ENCODE results near the gene PTP4A2.
A peak's percentile ranks its signal among the peaks of the same experiment; 100 is the strongest.
"Not testable (repeated sequence)": the region's sequence is repeated elsewhere in the genome, so short reads cannot be mapped to it uniquely, and the experiment has no call there.

PTP4A2 gene

GRCh38 chr1:31961536-31961935 lies 23.4 kb upstream of the PTP4A2 start:
- Mint-ChIP-seq H3K27ac (ENCODE audit: low read depth) (no peak overlapping the region), H3K9me3 (no peaks in the 10 kb centered on the region), H3K4me3 (no peak overlapping the region), H3K36me3 (ENCODE audit: insufficient read depth) (no peaks in the 10 kb centered on the region), H3K4me1 (peaks cover 45% of the 10 kb centered on the region), H3K27me3 (no peaks in the 10 kb centered on the region)
- DNase-seq (ENCODE audit: low spot score in 2 of 2) (no peak), ATAC-seq (replicated peaks; ENCODE audit: extremely low read depth, poor library complexity, severe bottlenecking) (no peak)

GRCh38 chr1:31959521-31960340 lies 21.6 kb upstream of the PTP4A2 start:
- H3K27ac Mint-ChIP-seq (ENCODE audit: low read depth): peak overlapping the region; percentile 69
- DNase-seq (ENCODE audit: low spot score in 2 of 2) (no peak), ATAC-seq (replicated peaks; ENCODE audit: extremely low read depth, poor library complexity, severe bottlenecking) (no peak)
- H3K9me3 Mint-ChIP-seq: no peaks in the 10 kb centered on the region
- no peaks in the 10 kb centered on the region for H3K36me3 Mint-ChIP-seq (ENCODE audit: insufficient read depth)
- peaks cover 63% of the 10 kb centered on the region for H3K4me1 Mint-ChIP-seq
- H3K27me3 Mint-ChIP-seq: no peaks in the 10 kb centered on the region
- no peak overlapping the region for H3K4me3 Mint-ChIP-seq

- Mint-ChIP-seq H3K27me3 (no peaks in the 10 kb centered on the region), H3K4me1 (peaks cover 63% of the 10 kb centered on the region), H3K9me3 (no peaks in the 10 kb centered on the region), H3K4me3 (peak overlapping the region; percentile 23), H3K36me3 (ENCODE audit: insufficient read depth) (no peaks in the 10 kb centered on the region), H3K27ac (ENCODE audit: low read depth) (peak overlapping the region; percentile 65)
- no peak for DNase-seq (ENCODE audit: low spot score in 2 of 2)
- no peak for ATAC-seq (replicated peaks; ENCODE audit: extremely low read depth, poor library complexity, severe bottlenecking)
These were observed 19.8 kb upstream of the PTP4A2 start for GRCh38 chr1:31957701-31958674.

GRCh38 chr1:31955917-31956736 lies 18.0 kb upstream of the PTP4A2 start:
- peak; percentile 95 for ATAC-seq (replicated peaks; ENCODE audit: extremely low read depth, poor library complexity, severe bottlenecking)
- no peaks in the 10 kb centered on the region for H3K27me3 Mint-ChIP-seq

DNA sequence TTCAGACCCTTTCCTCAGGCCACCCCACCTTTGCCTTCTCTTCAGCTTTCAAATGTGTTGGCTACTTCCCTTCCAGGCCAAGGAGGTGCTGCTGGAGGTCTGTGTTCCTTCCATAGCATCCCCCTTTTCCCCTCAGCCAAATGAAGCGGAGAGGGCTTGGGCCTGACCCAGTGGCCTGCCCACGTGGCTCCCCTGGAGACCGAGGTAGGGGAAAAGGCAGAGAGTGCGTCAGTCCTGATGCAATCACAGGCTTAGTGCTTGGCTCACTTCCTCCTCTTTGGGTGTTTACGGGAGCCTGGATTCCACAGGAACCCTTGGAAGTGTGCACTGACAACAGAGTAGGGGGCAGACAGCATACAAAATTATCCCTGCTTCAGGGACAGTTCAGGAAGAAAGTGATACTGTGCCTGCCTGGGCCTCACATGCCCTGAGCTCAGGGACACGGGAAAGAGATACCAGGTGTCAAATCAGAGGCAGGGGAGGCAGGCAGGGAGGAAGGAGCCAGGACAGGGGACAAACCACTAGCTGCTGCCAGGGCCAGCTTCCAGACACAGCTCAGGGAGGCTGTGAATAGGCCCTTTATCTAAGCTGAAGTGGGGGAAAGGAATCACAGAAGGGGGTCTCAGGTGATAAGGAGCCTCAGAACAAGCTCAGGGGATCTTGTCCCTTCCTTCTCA lies 16.6 kb upstream of the PTP4A2 start:
- ATAC-seq (replicated peaks; ENCODE audit: extremely low read depth, poor library complexity, severe bottlenecking) (no peak), DNase-seq (ENCODE audit: low spot score in 2 of 2) (no peak)
- Mint-ChIP-seq H3K27ac (ENCODE audit: low read depth) (peak overlapping the region; percentile 65), H3K9me3 (no peaks in the 10 kb centered on the region), H3K4me3 (no peak overlapping the region), H3K27me3 (no peaks in the 10 kb centered on the region), H3K36me3 (ENCODE audit: insufficient read depth) (no peaks in the 10 kb centered on the region), H3K4me1 (peaks cover 66% of the 10 kb centered on the region)

More at GRCh38 chr1:31955917-31956736, 18.0 kb upstream of the PTP4A2 start:
- Mint-ChIP-seq H3K9me3 (no peaks in the 10 kb centered on the region), H3K4me1 (peaks cover 76% of the 10 kb centered on the region), H3K36me3 (ENCODE audit: insufficient read depth) (no peaks in the 10 kb centered on the region), H3K4me3 (peak overlapping the region; percentile 64), H3K27ac (ENCODE audit: low read depth) (peak overlapping the region; percentile 65)
- DNase-seq (ENCODE audit: low spot score in 2 of 2): peak; percentile 47 to 71

- H3K27me3 Mint-ChIP-seq: no peaks in the 10 kb centered on the region
- no peaks in the 10 kb centered on the region for H3K9me3 Mint-ChIP-seq
- no peaks in the 10 kb centered on the region for H3K36me3 Mint-ChIP-seq (ENCODE audit: insufficient read depth)
- peaks cover 55% of the 10 kb centered on the region for H3K4me1 Mint-ChIP-seq
- no peak overlapping the region for H3K27ac Mint-ChIP-seq (ENCODE audit: low read depth)
- no peak overlapping the region for H3K4me3 Mint-ChIP-seq
- no peak for ATAC-seq (replicated peaks; ENCODE audit: extremely low read depth, poor library complexity, severe bottlenecking)
- no peak for DNase-seq (ENCODE audit: low spot score in 2 of 2)
These were observed 14.7 kb upstream of the PTP4A2 start for GRCh38 chr1:31952825-31953220.

DNA sequence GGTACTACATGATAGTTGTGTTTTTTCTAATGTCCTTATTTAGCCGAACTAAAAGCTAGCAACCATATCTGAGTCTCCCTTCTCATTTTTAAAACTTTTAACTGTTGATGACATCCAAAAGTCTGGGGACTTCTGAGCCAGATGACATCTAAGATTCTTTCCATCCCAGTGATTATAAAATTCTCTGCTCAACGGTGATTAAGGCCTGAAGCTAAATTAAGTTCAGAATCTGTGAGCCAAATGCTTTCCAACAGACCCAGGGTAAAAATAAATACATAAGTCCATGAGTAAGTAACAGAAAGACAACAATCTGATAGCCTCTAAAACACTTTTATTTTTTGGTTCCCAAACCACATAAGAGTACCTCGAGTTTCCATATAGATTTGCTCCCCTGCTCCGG lies 13.1 kb upstream of the PTP4A2 start:
- Mint-ChIP-seq H3K27me3 (no peaks in the 10 kb centered on the region), H3K4me3 (no peak overlapping the region), H3K36me3 (ENCODE audit: insufficient read depth) (no peaks in the 10 kb centered on the region), H3K27ac (ENCODE audit: low read depth) (no peak overlapping the region), H3K9me3 (no peaks in the 10 kb centered on the region), H3K4me1 (peaks cover 52% of the 10 kb centered on the region)
- no peak for DNase-seq (ENCODE audit: low spot score in 2 of 2)
- no peak for ATAC-seq (replicated peaks; ENCODE audit: extremely low read depth, poor library complexity, severe bottlenecking)

DNA sequence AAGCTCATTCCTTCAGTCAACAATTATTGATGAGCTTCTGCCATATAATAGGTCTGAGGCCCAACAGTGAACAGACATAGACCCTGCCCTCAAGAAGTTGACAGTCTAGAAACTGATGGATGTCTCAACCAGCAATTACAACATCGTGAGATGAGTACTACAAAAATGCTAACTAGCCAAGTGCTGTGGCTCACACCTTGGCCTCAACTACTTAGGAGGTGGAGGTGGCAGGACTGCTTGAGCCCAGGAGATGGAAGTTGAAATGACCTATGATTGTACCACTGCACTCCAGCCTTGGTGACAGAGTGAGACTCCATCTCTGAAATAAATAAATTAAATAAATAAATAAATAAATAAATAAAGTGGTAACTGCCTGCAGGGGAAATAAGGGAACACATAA lies 11.7 kb upstream of the PTP4A2 start:
- Mint-ChIP-seq H3K4me3 (no peak overlapping the region), H3K36me3 (ENCODE audit: insufficient read depth) (peaks cover 2% of the 10 kb centered on the region), H3K4me1 (peaks cover 43% of the 10 kb centered on the region), H3K9me3 (no peaks in the 10 kb centered on the region), H3K27ac (ENCODE audit: low read depth) (no peak overlapping the region), H3K27me3 (no peaks in the 10 kb centered on the region)
- ATAC-seq (replicated peaks; ENCODE audit: extremely low read depth, poor library complexity, severe bottlenecking): no peak
- DNase-seq (ENCODE audit: low spot score in 2 of 2): no peak

- not testable (repeated sequence) for DNase-seq (ENCODE audit: low spot score in 2 of 2); ATAC-seq (replicated peaks; ENCODE audit: extremely low read depth, poor library complexity, severe bottlenecking); H3K9me3 Mint-ChIP-seq; H3K27ac Mint-ChIP-seq (ENCODE audit: low read depth); H3K27me3 Mint-ChIP-seq
- Mint-ChIP-seq H3K4me1 (peaks cover 39% of the 10 kb centered on the region), H3K4me3 (peak overlapping the region; percentile 85), H3K36me3 (ENCODE audit: insufficient read depth) (peaks cover 11% of the 10 kb centered on the region)
These were observed 7.5 kb upstream of the PTP4A2 start for GRCh38 chr1:31945677-31946076.

DNA sequence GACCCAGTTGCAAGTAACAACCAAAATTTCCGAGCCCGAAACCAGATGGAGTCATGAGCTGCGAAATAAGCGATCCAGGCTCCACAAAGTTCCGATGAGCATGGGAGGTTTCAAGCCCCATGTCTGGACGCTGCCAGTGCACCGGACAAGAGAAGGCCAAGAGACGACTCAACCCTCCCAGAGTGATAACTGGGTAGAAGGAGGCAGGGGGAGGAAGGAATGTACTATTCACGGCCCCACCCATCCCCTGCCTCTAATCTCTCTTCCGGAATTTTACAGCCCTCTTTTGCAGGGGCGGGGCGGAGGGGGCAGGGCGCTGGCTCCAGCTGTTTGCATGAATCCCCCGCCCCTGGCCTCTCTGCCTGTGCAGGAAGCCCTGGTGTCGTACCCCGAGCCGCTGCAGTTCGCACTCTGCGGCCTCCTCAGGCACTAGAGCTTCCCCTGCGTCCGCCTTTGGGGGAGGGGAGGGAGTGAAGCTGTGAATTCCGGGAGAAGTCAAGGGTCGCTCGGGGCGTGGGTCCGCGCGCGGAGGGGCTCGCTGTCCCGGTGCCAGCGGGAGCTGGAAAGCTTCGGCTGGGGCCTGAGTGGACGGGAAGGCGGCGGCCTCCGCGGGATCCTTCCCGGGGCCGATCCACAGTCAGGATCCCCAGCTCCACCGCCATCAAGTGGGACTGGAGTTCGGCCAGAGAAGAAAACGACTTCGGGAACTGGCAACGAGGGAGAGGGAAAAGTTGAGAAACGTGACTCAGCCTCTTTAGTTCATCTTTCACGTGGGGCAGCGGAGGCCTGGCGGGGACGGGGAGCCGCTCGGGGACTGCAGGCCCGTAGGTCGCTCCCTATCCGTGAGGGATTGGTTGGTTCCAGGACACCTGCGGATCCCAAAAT lies 6.3 kb upstream of the PTP4A2 start:
- peak overlapping the region; percentile 85 for H3K4me3 Mint-ChIP-seq
- DNase-seq (ENCODE audit: low spot score in 2 of 2): peak; percentile 51 to 70
- no peaks in the 10 kb centered on the region for H3K27me3 Mint-ChIP-seq
- H3K4me1 Mint-ChIP-seq: peaks cover 47% of the 10 kb centered on the region
- peak overlapping the region; percentile 86 for H3K27ac Mint-ChIP-seq (ENCODE audit: low read depth)
- peaks cover 13% of the 10 kb centered on the region for H3K36me3 Mint-ChIP-seq (ENCODE audit: insufficient read depth)
- no peaks in the 10 kb centered on the region for H3K9me3 Mint-ChIP-seq
- peak; percentile 59 for ATAC-seq (replicated peaks; ENCODE audit: extremely low read depth, poor library complexity, severe bottlenecking)

DNA sequence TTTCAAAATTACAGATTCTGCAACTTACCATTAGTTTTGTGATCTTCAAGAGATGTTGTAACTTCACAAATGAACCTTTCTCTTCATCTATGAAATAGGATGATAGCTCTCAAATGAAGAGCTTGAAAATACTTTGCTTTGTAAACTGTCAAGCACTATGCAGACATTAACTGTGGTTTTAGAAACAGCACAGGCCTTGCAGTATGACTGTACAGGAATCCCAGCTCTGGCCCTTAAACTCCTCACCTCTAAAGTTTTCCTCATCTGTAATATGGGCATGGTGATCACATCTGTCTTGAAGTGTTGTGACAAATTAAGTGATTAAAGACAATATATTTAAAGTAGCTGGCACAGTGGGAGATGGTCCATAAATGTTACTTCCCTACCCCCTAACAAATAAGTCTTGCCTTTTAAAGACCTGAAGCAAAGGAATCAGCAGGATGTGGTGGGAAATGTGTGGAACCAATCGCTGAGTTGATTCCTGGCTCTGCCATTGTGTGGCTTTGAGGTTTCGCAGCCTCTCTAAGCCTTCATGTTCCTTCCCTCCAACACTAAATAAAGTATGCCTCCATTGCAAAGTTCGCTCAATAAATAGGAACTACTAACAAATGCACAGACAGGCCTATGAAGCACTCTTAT lies 5.5 kb upstream of the PTP4A2 start:
- H3K36me3 Mint-ChIP-seq (ENCODE audit: insufficient read depth): peaks cover 15% of the 10 kb centered on the region
- peaks cover 53% of the 10 kb centered on the region for H3K4me1 Mint-ChIP-seq
- DNase-seq (ENCODE audit: low spot score in 2 of 2) (peak in 1 of 2 donors; percentile 52), ATAC-seq (replicated peaks; ENCODE audit: extremely low read depth, poor library complexity, severe bottlenecking) (peak; percentile 60)
- no peaks in the 10 kb centered on the region for H3K27me3 Mint-ChIP-seq
- H3K27ac Mint-ChIP-seq (ENCODE audit: low read depth): peak overlapping the region; percentile 86
- H3K9me3 Mint-ChIP-seq: no peaks in the 10 kb centered on the region
- peak overlapping the region; percentile 85 for H3K4me3 Mint-ChIP-seq
